SHP77 (cell line): ENCODE data around the gene IL13.
A peak's percentile ranks its signal among the peaks of the same experiment; 100 is the strongest.

Experiments used
- DNase-seq, 2 experiments: peaks; one replicate each; lab custom pipeline; 2025; lab: John Stamatoyannopoulos, UW

Gene IL13

GRCh38 chr5:132669966-132670882, 12.3 kb downstream of the IL13 start:
- no peak for DNase-seq

- no peak for DNase-seq
Measured at GRCh38 chr5:132671000-132671399, 13.0 kb downstream of the IL13 start.

GRCh38 chr5:132673488-132673887, 15.5 kb downstream of the IL13 start:
- DNase-seq = no peak

GRCh38 chr5:132673939-132674630, 16.1 kb downstream of the IL13 start, which contains the start of gene IL4:
TSS of gene IL4 (plus strand) at chr5:132673989. CDS start at chr5:132674051, 62 bp downstream.
- DNase-seq = no peak

- DNase-seq = no peak
Measured at GRCh38 chr5:132674671-132675506, 16.9 kb downstream of the IL13 start.

- no peak for DNase-seq
Measured at GRCh38 chr5:132675936-132676689, 18.1 kb downstream of the IL13 start.

GRCh38 chr5:132677191-132677590, 19.2 kb downstream of the IL13 start:
- peak; percentile 23 to 64 for DNase-seq

GRCh38 chr5:132677682-132678400, 19.9 kb downstream of the IL13 start:
- no peak for DNase-seq

- DNase-seq = no peak
Measured at GRCh38 chr5:132678735-132679134, 20.8 kb downstream of the IL13 start.

GRCh38 chr5:132679166-132679565, 21.2 kb downstream of the IL13 start:
- DNase-seq = no peak

GRCh38 chr5:132679717-132680380, 21.9 kb downstream of the IL13 start:
- no peak for DNase-seq

- no peak for DNase-seq
Measured at GRCh38 chr5:132680780-132681475, 23.0 kb downstream of the IL13 start.

GRCh38 chr5:132681476-132681831, 23.5 kb downstream of the IL13 start:
- DNase-seq = no peak

GRCh38 chr5:132681983-132682382, 24.0 kb downstream of the IL13 start:
- DNase-seq = no peak

GRCh38 chr5:132684491-132684890, 26.5 kb downstream of the IL13 start:
- DNase-seq = no peak

- DNase-seq = no peak
Measured at GRCh38 chr5:132684922-132685720, 27.1 kb downstream of the IL13 start.

- DNase-seq = no peak
Measured at GRCh38 chr5:132686193-132686592, 28.2 kb downstream of the IL13 start.

- DNase-seq = no peak
Measured at GRCh38 chr5:132687995-132688394, 30.0 kb downstream of the IL13 start.
